HG03432 (cell line): Measurements from ENCODE around the gene FARP2.
"Not testable (repeated sequence)": the region's sequence is repeated elsewhere in the genome, so short reads cannot be mapped to it uniquely, and the experiment has no call there.

Source experiments
- ATAC-seq: cut with Tn5 transposase; IDR thresholded peaks from one replicate; pipeline ENCODE4 v1.9.1; 2021; ENCODE audit warnings: mild to moderate bottlenecking, moderate library complexity; ENCODE audit not compliant: unreplicated experiment

Gene FARP2

GRCh38 chr2:241501099-241501541 is 145.0 kb downstream of the FARP2 start:
- ATAC-seq: no peak

GRCh38 chr2:241501551-241501950 is 145.5 kb downstream of the FARP2 start:
- ATAC-seq: no peak

GRCh38 chr2:241502281-241502680 is 146.2 kb downstream of the FARP2 start:
- ATAC-seq: no peak

- ATAC-seq: no peak
These were observed 147.8 kb downstream of the FARP2 start for GRCh38 chr2:241503776-241504392.

GRCh38 chr2:241505086-241505780 is 149.1 kb downstream of the FARP2 start:
- ATAC-seq: no peak

GRCh38 chr2:241505781-241506201 is 149.7 kb downstream of the FARP2 start:
- ATAC-seq: no peak

- not testable (repeated sequence) for ATAC-seq
These were observed 150.2 kb downstream of the FARP2 start for GRCh38 chr2:241506317-241506716.

- ATAC-seq: no peak
These were observed 150.8 kb downstream of the FARP2 start for GRCh38 chr2:241506793-241507429.

GRCh38 chr2:241507430-241508239 is 151.6 kb downstream of the FARP2 start:
- peak; percentile 21 for ATAC-seq

GRCh38 chr2:241508240-241509154 is 152.4 kb downstream of the FARP2 start, which contains the start of gene STK25:
STK25 (minus strand) TSS chr2:241508584; CDS start chr2:241508035, 549 bp downstream.
- peak; percentile 92 for ATAC-seq

- ATAC-seq: no peak
These were observed 153.2 kb downstream of the FARP2 start for GRCh38 chr2:241509155-241509784.

- no peak for ATAC-seq
These were observed 155.1 kb downstream of the FARP2 start for GRCh38 chr2:241511091-241511741.

- ATAC-seq: no peak
These were observed 158.5 kb downstream of the FARP2 start for GRCh38 chr2:241514553-241514952.

- ATAC-seq: peak; percentile 72
These were observed 159.1 kb downstream of the FARP2 start for GRCh38 chr2:241514986-241515737.

- no peak for ATAC-seq
These were observed 160.5 kb downstream of the FARP2 start for GRCh38 chr2:241516520-241516965.

GRCh38 chr2:241517297-241517696 is 161.2 kb downstream of the FARP2 start:
- no peak for ATAC-seq

- no peak for ATAC-seq
These were observed 163.6 kb downstream of the FARP2 start for GRCh38 chr2:241519669-241520068.

GRCh38 chr2:241522477-241522876 is 166.4 kb downstream of the FARP2 start:
- ATAC-seq: no peak
